Adrenal gland (tissue), 12 donors: ENCODE data around the gene UBE2R2. TPM values are rescaled to one million over a fixed set of nuclear protein-coding genes. Genes with fewer than 3 reads are reported as not detected.
"Not testable (repeated sequence)": the region's sequence is repeated elsewhere in the genome, so short reads cannot be mapped to it uniquely, and the experiment has no call there.

ENCODE experiments used
- DNase-seq, 7 donors: peaks; one replicate each; pipeline ENCODE4 v3.0.0-alpha.2; 2019 to 2020
- H3K27ac ChIP-seq, 5 donors: fragments of 200-600 bp; sonication (generic) in 4 of 5; 1 replicate in 3 of 5; 2 replicates in 2 of 5; pipeline versions ENCODE4 v1.5.1 to v1.8.0; 2016 to 2020; ENCODE audit warnings: mild to moderate bottlenecking in 1 of 5
- H3K27me3 ChIP-seq: fragments of 200-600 bp; 2 replicates; pipeline ENCODE4 v1.8.0; 2021
- H3K36me3 ChIP-seq, 2 donors: fragments of 200-600 bp; replicated peaks in 1 of 2; 1 replicate in 1 of 2; 2 replicates in 1 of 2; pipeline versions ENCODE4 v1.5.1 to v1.8.0; 2018 to 2022
- H3K4me1 ChIP-seq, 2 donors: fragments of 200-600 bp; replicated peaks in 1 of 2; 1 replicate in 1 of 2; 2 replicates in 1 of 2; pipeline versions ENCODE4 v1.5.1 to v1.8.0; 2018 to 2021
- H3K4me3 ChIP-seq, 4 donors: fragments of 200-600 bp; sonication (generic) in 3 of 4; one replicate each; pipeline ENCODE4 v1.5.1; 2016 to 2018
- H3K9me3 ChIP-seq, 3 donors: fragments of 200-600 bp; sonication (generic) in 1 of 3; replicated peaks in 1 of 3; 1 replicate in 2 of 3; 2 replicates in 1 of 3; pipeline versions ENCODE4 v1.5.1 to v1.8.0; 2016 to 2021
- POLR2A ChIP-seq, 2 donors: fragments of 450-650 bp; IDR thresholded peaks; one replicate each; pipeline ENCODE4 v1.6.1; 2017; ENCODE audit warnings: antibody characterized with exemption in 2 of 2, mild to moderate bottlenecking in 2 of 2, moderate library complexity in 1 of 2
- WGBS, 4 donors: extraction: QIAGEN DNeasy Blood & Tissue Kit in 2 of 4; methylation state at CpG; one replicate each; pipeline versions ENCODE4 v1.1.5 to v1.1.7; 2013 to 2017; 5-methylcytosine and 5-hydroxymethylcytosine counted together
- intact Hi-C, 2 donors: fragments of 100-400 bp; cut with DNase I; formaldehyde crosslinking; loops; one replicate each; pipeline versions ENCODE4 v1.14.1 to v1.15.0; 2022 to 2023
- polyA plus RNA-seq, 3 donors: library from polyadenylated mRNA; stranded (reverse); fragments of 200-250 nt in 2 of 3; fragments of 350-450 nt in 1 of 3; fragmentation: Illumina TruSeq in 1 of 3; extraction: RNeasy Lipid Tissue Mini Kit (QIAGEN cat#74804) in 1 of 3; gene quantifications; one replicate each; pipeline ENCODE4 v1.2.3, GENCODE V29; 2013 to 2014
- total RNA-seq, 9 donors: library from RNA; depleted of rRNA in 4 of 9; stranded (reverse); fragments of >200 nt in 4 of 9; fragments of 120-200 nt in 1 of 9; fragmentation: NEBNext Ultra II Directional in 1 of 9; extraction: Animal tissue kit (Norgen Biotek cat#: 25700) in 1 of 9; gene quantifications; one replicate each; pipeline versions ENCODE4 v1.1.0 to v1.2.4, GENCODE V29; 2013 to 2023
- TF ChIP-seq, protein P1 (sequence below), 6 experiments: fragments of 450-650 bp in 4 of 6; fragments of 200-600 bp in 2 of 6; sonication (generic) in 1 of 6; IDR thresholded peaks; 1 replicate in 5 of 6; 2 replicates in 1 of 6; pipeline versions ENCODE4 v1.5.1 to v1.8.0; 2016 to 2021; ENCODE audit warnings: antibody characterized with exemption in 6 of 6, mild to moderate bottlenecking in 2 of 6, moderate library complexity in 1 of 6
- donor health status: healthy with polysubstance abuse.
- donor health status: Bipolar disorder and iron deficiency.
- donor health status: DM: yes; HTN: yes; CAD: no.
- donor health status: DM: no; HTN: no; CAD: no.
- donor health status: DM: no; HTN: no; CAD: no.
- donor health status: DM: yes; HTN: yes; CAD: no.

Gene UBE2R2
- total and polyA plus RNA-seq, 12 donors = 12.8 to 46.7 (median 26.9) TPM

DNA sequence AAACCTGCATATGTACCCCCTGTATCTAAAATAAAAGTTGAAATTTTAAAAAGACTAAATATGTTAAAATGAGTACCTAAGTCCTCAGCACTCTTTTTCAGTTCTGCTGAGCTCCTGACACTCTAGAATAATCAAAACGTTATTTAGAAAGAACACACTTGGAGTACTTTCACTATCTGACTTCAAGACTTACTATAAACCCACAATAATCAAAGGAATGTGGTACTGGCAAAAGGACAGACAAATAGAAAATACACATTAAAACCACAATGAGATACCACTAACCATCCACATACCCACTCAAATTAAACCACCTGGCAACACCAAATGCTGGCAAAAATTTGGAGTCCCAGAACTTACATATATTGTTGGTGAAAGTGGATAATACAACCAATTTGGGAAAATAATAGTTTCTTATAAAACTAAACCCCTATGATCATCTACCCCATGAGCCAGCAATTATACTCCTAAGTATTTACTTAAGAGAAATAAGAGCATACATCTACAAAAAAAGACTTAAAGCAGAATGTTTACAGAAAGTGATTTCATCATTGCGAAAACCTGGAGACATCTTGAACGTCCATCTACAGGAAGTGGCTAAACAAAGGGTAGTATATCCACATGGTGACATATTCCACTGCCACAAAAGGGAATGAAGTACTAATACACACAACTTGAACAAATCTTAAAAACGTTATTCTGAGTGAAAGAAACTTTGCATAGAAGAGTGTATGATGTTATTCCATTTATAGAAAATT is 34.4 kb upstream of the UBE2R2 start:
- H3K27ac ChIP-seq = no peak overlapping the region
- no peak for TF ChIP-seq POLR2A (IDR thresholded peaks at IDR 0.05)
- TF ChIP-seq, protein P1, sequence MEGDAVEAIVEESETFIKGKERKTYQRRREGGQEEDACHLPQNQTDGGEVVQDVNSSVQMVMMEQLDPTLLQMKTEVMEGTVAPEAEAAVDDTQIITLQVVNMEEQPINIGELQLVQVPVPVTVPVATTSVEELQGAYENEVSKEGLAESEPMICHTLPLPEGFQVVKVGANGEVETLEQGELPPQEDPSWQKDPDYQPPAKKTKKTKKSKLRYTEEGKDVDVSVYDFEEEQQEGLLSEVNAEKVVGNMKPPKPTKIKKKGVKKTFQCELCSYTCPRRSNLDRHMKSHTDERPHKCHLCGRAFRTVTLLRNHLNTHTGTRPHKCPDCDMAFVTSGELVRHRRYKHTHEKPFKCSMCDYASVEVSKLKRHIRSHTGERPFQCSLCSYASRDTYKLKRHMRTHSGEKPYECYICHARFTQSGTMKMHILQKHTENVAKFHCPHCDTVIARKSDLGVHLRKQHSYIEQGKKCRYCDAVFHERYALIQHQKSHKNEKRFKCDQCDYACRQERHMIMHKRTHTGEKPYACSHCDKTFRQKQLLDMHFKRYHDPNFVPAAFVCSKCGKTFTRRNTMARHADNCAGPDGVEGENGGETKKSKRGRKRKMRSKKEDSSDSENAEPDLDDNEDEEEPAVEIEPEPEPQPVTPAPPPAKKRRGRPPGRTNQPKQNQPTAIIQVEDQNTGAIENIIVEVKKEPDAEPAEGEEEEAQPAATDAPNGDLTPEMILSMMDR (IDR thresholded peaks at IDR 0.05) = no peak
- H3K4me3 ChIP-seq = no peak overlapping the region
- H3K9me3 ChIP-seq = no peaks in the 10 kb centered on the region
- intact Hi-C loops = no loop called here
- H3K27me3 ChIP-seq = no peaks in the 10 kb centered on the region
- H3K4me1 ChIP-seq = no peaks in the 10 kb centered on the region
- H3K36me3 ChIP-seq = no peaks in the 10 kb centered on the region
- WGBS, 4 donors = 50 to 59% (median 56%) methylated on average over 4 of the region's 4 CpGs
- no peak for DNase-seq

DNA sequence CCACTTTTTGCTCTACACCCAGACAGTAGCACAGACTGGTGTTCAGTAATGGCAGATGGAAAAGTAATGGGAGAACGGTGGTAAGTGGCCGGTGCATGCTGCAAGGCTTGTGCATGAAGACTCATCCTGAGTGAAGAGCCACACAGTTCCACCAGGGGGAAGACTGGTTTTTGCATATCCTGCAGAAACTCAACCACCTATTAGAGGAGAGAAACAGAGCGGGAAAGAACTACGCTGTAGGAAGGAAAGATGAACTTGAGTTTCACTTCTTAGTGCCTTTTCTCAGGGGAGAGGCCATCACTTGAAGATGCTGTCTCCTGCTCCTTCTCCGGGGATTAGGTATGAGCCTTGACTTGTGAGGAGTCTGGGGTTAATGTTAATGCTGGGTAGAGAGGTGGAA is 31.0 kb upstream of the UBE2R2 start:
- no peaks in the 10 kb centered on the region for H3K9me3 ChIP-seq
- no peak for TF ChIP-seq POLR2A (IDR thresholded peaks at IDR 0.05)
- TF ChIP-seq, protein P1 (IDR thresholded peaks at IDR 0.05) = no peak
- no peak for DNase-seq
- H3K36me3 ChIP-seq = no peaks in the 10 kb centered on the region
- H3K4me3 ChIP-seq = no peak overlapping the region
- H3K27me3 ChIP-seq = no peaks in the 10 kb centered on the region
- WGBS, 4 donors = 87 to 88% (median 88%) methylated on average over 5 of the region's 5 CpGs
- intact Hi-C loops = no loop called here
- H3K27ac ChIP-seq = no peak overlapping the region
- peaks cover 0 to 6% of the 10 kb centered on the region in 2 donors for H3K4me1 ChIP-seq

DNA sequence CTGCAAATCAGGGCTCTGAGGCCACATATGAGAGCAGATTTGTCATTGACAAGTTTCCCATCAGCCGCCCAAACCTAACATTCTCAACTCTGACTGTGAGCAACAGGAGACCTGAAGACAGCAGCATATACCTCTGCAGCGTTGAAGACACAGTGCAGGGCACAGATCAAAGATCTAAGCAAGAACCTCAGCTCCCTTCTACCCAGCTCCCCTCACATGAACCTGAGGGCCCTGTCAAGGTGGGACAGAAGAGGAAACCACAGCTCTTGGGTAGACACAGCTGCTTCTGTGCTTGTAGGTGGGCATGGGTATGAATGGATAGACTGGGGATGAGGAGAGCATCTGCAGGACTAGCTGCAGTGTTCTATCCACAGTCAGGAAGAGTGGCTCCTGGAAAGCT is 30.3 kb upstream of the UBE2R2 start:
- intact Hi-C loops = no loop called here
- Histone ChIP-seq H3K27me3 (no peaks in the 10 kb centered on the region), H3K36me3 (no peaks in the 10 kb centered on the region), H3K9me3 (no peaks in the 10 kb centered on the region), H3K27ac (no peak overlapping the region), H3K4me1 (peaks cover 0 to 6% of the 10 kb centered on the region in 2 donors), H3K4me3 (no peak overlapping the region)
- TF ChIP-seq, protein P1 (IDR thresholded peaks at IDR 0.05) = no peak
- TF ChIP-seq POLR2A (IDR thresholded peaks at IDR 0.05) = no peak
- no peak for DNase-seq
- 92 to 100% (median 98%) methylated on average over 1 to 2 of the region's 2 CpGs for WGBS, 4 donors

DNA sequence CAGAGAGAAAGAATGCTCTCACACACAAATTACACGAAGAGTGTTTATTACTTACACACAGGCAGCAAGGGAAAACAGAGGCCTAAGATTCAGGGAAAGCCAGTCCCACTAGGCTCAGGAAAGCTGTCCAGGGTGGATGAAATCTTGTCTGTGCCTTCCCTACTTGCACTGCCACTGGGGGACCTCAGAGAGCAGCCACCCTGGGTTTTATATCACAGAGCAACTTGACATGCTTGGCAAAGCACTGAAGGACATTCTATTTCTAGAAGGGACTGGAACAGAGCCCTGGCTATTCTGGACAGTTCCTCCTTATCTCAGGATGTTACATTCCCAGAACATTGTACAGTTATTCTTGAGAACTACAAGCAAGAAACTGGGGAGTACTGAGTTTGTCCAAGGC is 29.1 kb upstream of the UBE2R2 start:
- DNase-seq = peak; percentile 29 to 70 (median 47)
- Histone ChIP-seq H3K9me3 (no peaks in the 10 kb centered on the region), H3K36me3 (no peaks in the 10 kb centered on the region), H3K27me3 (no peaks in the 10 kb centered on the region), H3K4me1 (peaks cover 0 to 6% of the 10 kb centered on the region in 2 donors), H3K27ac (peak overlapping the region in 1 of 5 donors; percentile 35), H3K4me3 (no peak overlapping the region)
- 40 to 63% (median 43%) methylated on average over 1 of the region's 1 CpG for WGBS, 4 donors
- intact Hi-C loops = no loop called here
- TF ChIP-seq, protein P1 (IDR thresholded peaks at IDR 0.05) = peak in 4 of 6 experiments; percentile 14 to 42 (median 24)
- no peak for TF ChIP-seq POLR2A (IDR thresholded peaks at IDR 0.05)

DNA sequence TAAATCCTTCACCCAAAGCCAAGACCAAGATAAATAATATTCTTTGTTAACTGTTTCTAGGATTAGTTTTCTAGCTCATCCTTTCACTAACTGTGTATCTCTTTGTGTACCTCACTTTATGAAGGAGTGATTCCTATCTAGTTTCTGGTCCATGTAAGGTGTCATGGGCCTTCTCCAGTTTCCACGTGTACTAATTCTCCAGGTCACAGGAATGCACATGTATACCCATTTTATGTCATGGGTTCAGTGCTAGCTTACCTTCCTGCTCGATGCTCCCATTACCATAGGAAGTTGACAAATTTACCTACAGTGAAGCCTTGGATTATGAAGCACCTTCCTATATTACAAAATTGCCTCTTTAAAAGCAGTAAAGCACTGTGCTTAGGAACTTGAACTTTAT is 27.5 kb upstream of the UBE2R2 start:
- H3K4me1 ChIP-seq, H3K9me3 ChIP-seq, intact Hi-C loops, DNase-seq, H3K27me3 ChIP-seq, H3K4me3 ChIP-seq, H3K27ac ChIP-seq, H3K36me3 ChIP-seq: not testable (repeated sequence)
- WGBS, 4 donors = 74 to 88% (median 80%) methylated on average over 2 of the region's 2 CpGs
